Heart left ventricle (tissue), 16 donors: ENCODE results near the gene PECR. TPM values are rescaled to one million over a fixed set of nuclear protein-coding genes. Genes with fewer than 3 reads are reported as not detected.

Source experiments
- ATAC-seq, 4 donors: fragments of 200-7000 bp; cut with Tn5 transposase; one replicate each; pipeline ENCODE4 v1.9.1; 2020 to 2022; ENCODE audit warnings: moderate library complexity in 4 of 4, mild to moderate bottlenecking in 3 of 4, moderate number of reproducible peaks in 1 of 4
- DNase-seq, 5 donors: peaks; one replicate each; pipeline ENCODE4 v3.0.0-alpha.2; 2020
- H3K27ac ChIP-seq, 12 donors: fragments of 200-600 bp; sonication (generic) in 4 of 12; one replicate each; pipeline versions ENCODE4 v1.5.0 to v1.8.0; 2016 to 2022; ENCODE audit warnings: mild to moderate bottlenecking in 2 of 12
- H3K27me3 ChIP-seq, 9 donors: fragments of 200-600 bp; sonication (generic) in 2 of 9; one replicate each; pipeline versions ENCODE4 v1.5.1 to v1.8.0; 2016 to 2022; ENCODE audit warnings: mild to moderate bottlenecking in 3 of 9
- H3K36me3 ChIP-seq, 9 donors: fragments of 200-600 bp; sonication (generic) in 2 of 9; one replicate each; pipeline versions ENCODE4 v1.5.0 to v1.8.0; 2018 to 2022; ENCODE audit warnings: mild to moderate bottlenecking in 2 of 9
- H3K4me1 ChIP-seq, 12 donors: fragments of 200-600 bp; sonication (generic) in 4 of 12; one replicate each; pipeline versions ENCODE4 v1.5.0 to v1.8.0; 2016 to 2022; ENCODE audit warnings: mild to moderate bottlenecking in 3 of 12
- H3K4me3 ChIP-seq, 12 donors: fragments of 200-600 bp; sonication (generic) in 4 of 12; one replicate each; pipeline versions ENCODE4 v1.5.0 to v1.8.0; 2017 to 2022; ENCODE audit warnings: mild to moderate bottlenecking in 9 of 12, moderate library complexity in 4 of 12
- H3K9me3 ChIP-seq, 12 donors: fragments of 200-600 bp; sonication (generic) in 4 of 12; one replicate each; pipeline versions ENCODE4 v1.5.0 to v1.8.0; 2016 to 2022; ENCODE audit warnings: mild to moderate bottlenecking in 1 of 12
- CTCF ChIP-seq, 12 donors: fragments of 200-600 bp; sonication (generic) in 4 of 12; IDR thresholded peaks; one replicate each; pipeline versions ENCODE4 v1.5.0 to v1.8.0; 2018 to 2022; ENCODE audit warnings: antibody characterized with exemption in 12 of 12, mild to moderate bottlenecking in 5 of 12
- POLR2A ChIP-seq, 2 donors: fragments of 450-650 bp; IDR thresholded peaks; one replicate each; pipeline ENCODE4 v1.6.1; 2017; ENCODE audit warnings: antibody characterized with exemption in 2 of 2, mild to moderate bottlenecking in 2 of 2, moderate library complexity in 2 of 2
- WGBS, 4 donors: extraction: QIAGEN DNeasy Blood & Tissue Kit in 2 of 4; methylation state at CpG; one replicate each; pipeline versions ENCODE4 v1.1.5 to v1.1.7; 2013 to 2018; 5-methylcytosine and 5-hydroxymethylcytosine counted together
- intact Hi-C, 10 donors: fragments of 100-400 bp; cut with DNase I; formaldehyde crosslinking; loops; one replicate each; pipeline versions ENCODE4 v1.11.1 to v1.14.2; 2022
- polyA plus RNA-seq, 2 donors: library from polyadenylated mRNA; stranded (reverse); fragments of 200-250 nt; gene quantifications; one replicate each; pipeline ENCODE4 v1.2.3, GENCODE V29; 2013
- total RNA-seq, 9 donors: library from RNA; depleted of rRNA in 2 of 9; stranded (reverse); fragments of >200 nt in 2 of 9; fragmentation: NEBNext Ultra II Directional in 3 of 9; extraction: Animal tissue kit (Norgen Biotek cat#: 25700) in 3 of 9; gene quantifications; one replicate each; pipeline versions ENCODE4 v1.1.0 to v1.2.4, GENCODE V29; 2016 to 2023
- donor health status: ischemic (EF 13 %, LVEDD 7.1; RV severe dilation, severe dysfunction).
- donor health status: healthy with polysubstance abuse.
- donor health status: DM: no; HTN: yes; CAD: no.
- donor health status: DM: no; HTN: no; CAD: no.
- donor health status: ischemic (EF 25% LVEDD 6.9; RV normal size, moderate dysfunction).
- donor health status: ischemic (EF 25% LVEDD 5.7; RV mildly dilated, moderate dysfunction).
- donor health status: healthy.
- donor health status: DM: yes; HTN: yes; CAD: no.
- donor health status: ischemic (EF 35%, LVEDD 5.7; RV mildly dilated, moderate dysfunction).
- donor health status: nonischemic (EF 11% LVEDD 7.7; RV severe dilation, severe dysfunction).
- donor health status: DM: yes; HTN: yes; CAD: no.
- donor health status: PGD.
- donor health status: ischemic (EF 29% LVEDD 5.4; RV normal size, mild dysfunction).
- donor health status: nonischemic (EF 23%, LVEDD 6.1; RV moderate dilation, normal function).

Gene PECR
- total and polyA plus RNA-seq, 11 donors = 1.5 to 12.2 (median 3.0) TPM

- DNase-seq = peak; percentile 30 to 64 (median 49)
- H3K4me3 ChIP-seq = no peak overlapping the region
- H3K27ac ChIP-seq = no peak overlapping the region
- no peaks in the 10 kb centered on the region for H3K9me3 ChIP-seq
- no peaks in the 10 kb centered on the region for H3K27me3 ChIP-seq
- 64 to 75% (median 70%) methylated on average over 1 of the region's 1 CpG for WGBS, 4 donors
- TF ChIP-seq CTCF (IDR thresholded peaks at IDR 0.05) (peak; percentile 68 to 93 (median 88)), POLR2A (IDR thresholded peaks at IDR 0.05) (no peak)
- intact Hi-C loops = loop anchor here in 2 of 10 donors (5.0 to 10.0 kb wide), 2 partner anchors 631 to 633 kb away; no protein-coding TSS in a partner anchor
- H3K4me1 ChIP-seq = no peaks in the 10 kb centered on the region
- peaks cover 0 to 9% (median 3%) of the 10 kb centered on the region in 9 donors for H3K36me3 ChIP-seq
- peak in 3 of 4 donors; percentile 49 to 68 (median 52) for ATAC-seq
Measured at GRCh38 chr2:216034065-216034464, 47.5 kb downstream of the PECR start.

- Histone ChIP-seq H3K27ac (no peak overlapping the region), H3K9me3 (no peaks in the 10 kb centered on the region), H3K4me3 (no peak overlapping the region), H3K36me3 (peaks cover 0 to 9% (median 3%) of the 10 kb centered on the region in 9 donors), H3K27me3 (no peaks in the 10 kb centered on the region), H3K4me1 (no peaks in the 10 kb centered on the region)
- 97 to 98% (median 98%) methylated on average over 3 of the region's 3 CpGs for WGBS, 4 donors
- TF ChIP-seq POLR2A (IDR thresholded peaks at IDR 0.05) = no peak
- TF ChIP-seq CTCF (IDR thresholded peaks at IDR 0.05) = no peak
- intact Hi-C loops = loop anchor here in 2 of 10 donors (5.0 to 10.0 kb wide), 2 partner anchors 631 to 634 kb away; no protein-coding TSS in a partner anchor
- no peak for DNase-seq
- no peak for ATAC-seq
Measured at GRCh38 chr2:216033403-216033802, 48.2 kb downstream of the PECR start.

DNA sequence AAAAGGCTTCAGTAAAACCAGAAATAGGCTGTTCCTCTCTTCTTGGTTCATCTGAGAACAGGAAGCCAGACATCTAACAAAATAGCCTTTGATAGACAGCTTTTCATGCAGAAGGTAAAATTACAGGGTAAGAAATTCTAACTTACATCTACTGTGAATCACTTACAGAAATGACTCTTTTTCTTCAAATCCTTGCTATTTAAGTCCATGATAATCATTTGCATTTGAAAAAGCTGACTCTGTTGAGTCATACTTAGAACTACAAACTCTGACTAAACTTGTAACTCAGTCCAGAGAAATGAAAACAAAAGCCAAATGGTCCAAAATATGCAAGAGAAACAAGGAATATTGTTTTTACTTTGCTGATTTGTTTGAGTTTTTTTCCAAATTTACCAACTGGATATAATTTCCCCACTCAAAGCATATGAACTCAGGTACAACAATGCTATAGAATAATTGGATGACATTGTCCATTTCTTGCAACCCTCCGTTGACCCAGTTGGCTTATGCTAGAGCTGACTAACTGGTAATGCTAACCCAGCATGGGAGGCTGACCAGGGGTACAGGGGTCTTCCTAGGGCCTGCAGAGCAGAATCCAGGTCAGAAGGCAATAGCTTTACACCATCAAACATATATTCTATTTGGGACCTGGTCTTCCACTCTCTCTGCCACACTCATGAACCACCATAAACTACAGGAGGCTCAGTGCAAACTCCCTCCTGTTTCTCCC is 49.5 kb downstream of the PECR start:
- H3K4me1 ChIP-seq = no peaks in the 10 kb centered on the region
- no peak for ATAC-seq
- no peak for TF ChIP-seq POLR2A (IDR thresholded peaks at IDR 0.05)
- no peak for TF ChIP-seq CTCF (IDR thresholded peaks at IDR 0.05)
- no peak overlapping the region for H3K27ac ChIP-seq
- H3K27me3 ChIP-seq = no peaks in the 10 kb centered on the region
- DNase-seq = no peak
- H3K36me3 ChIP-seq = peaks cover 0 to 6% (median 0%) of the 10 kb centered on the region in 9 donors
- intact Hi-C loops = loop anchor here in 2 of 10 donors (5.0 to 10.0 kb wide), 2 partner anchors 633 to 635 kb away; no protein-coding TSS in a partner anchor
- H3K4me3 ChIP-seq = no peak overlapping the region
- no peaks in the 10 kb centered on the region for H3K9me3 ChIP-seq
- WGBS, 4 donors = 94 to 100% (median 97%) methylated on average over 1 of the region's 1 CpG

- WGBS, 4 donors = 93 to 99% (median 98%) methylated on average over 3 of the region's 3 CpGs
Measured at GRCh38 chr2:216030216-216030615, 51.4 kb downstream of the PECR start.

More at GRCh38 chr2:216030216-216030615, 51.4 kb downstream of the PECR start:
- DNase-seq (no peak), ATAC-seq (no peak)
- Histone ChIP-seq H3K36me3 (peaks cover 0 to 6% (median 0%) of the 10 kb centered on the region in 9 donors), H3K9me3 (no peaks in the 10 kb centered on the region), H3K27me3 (no peaks in the 10 kb centered on the region), H3K27ac (no peak overlapping the region), H3K4me1 (no peaks in the 10 kb centered on the region), H3K4me3 (no peak overlapping the region)
- intact Hi-C loops = loop anchor here in 2 of 10 donors (5.0 to 10.0 kb wide), 2 partner anchors 635 to 637 kb away; no protein-coding TSS in a partner anchor
- no peak for TF ChIP-seq CTCF (IDR thresholded peaks at IDR 0.05)
- no peak for TF ChIP-seq POLR2A (IDR thresholded peaks at IDR 0.05)
